GM06990 (cell line): Measurements from ENCODE around the gene OTOS.

ENCODE experiments used
- DNase-seq: peaks from one replicate; pipeline ENCODE4 v3.0.0-alpha.2; 2011; ENCODE audit not compliant: insufficient read length; ENCODE audit errors: extremely low read depth
- H3K27me3 ChIP-seq: replicated peaks from 2 replicates; pipeline ENCODE4 v1.6.0; 2011; ENCODE audit warnings: low read length; ENCODE audit not compliant: control insufficient read depth, insufficient read depth
- H3K36me3 ChIP-seq: 2 replicates; pipeline ENCODE4 v1.5.1; 2011; ENCODE audit warnings: low read length; ENCODE audit not compliant: control insufficient read depth, insufficient read depth
- H3K4me3 ChIP-seq: replicated peaks from 2 replicates; pipeline ENCODE4 v1.5.1; 2011; ENCODE audit warnings: low read depth, mild to moderate bottlenecking, control low read depth, low read length
- TF ChIP-seq, protein P1 (sequence below): IDR thresholded peaks from 2 replicates; pipeline ENCODE4 v1.5.1; 2011; ENCODE audit warnings: low read length, control low read depth, mild to moderate bottlenecking, inconsistent platforms; ENCODE audit not compliant: insufficient read depth, poor library complexity, severe bottlenecking

The OTOS gene

DNA sequence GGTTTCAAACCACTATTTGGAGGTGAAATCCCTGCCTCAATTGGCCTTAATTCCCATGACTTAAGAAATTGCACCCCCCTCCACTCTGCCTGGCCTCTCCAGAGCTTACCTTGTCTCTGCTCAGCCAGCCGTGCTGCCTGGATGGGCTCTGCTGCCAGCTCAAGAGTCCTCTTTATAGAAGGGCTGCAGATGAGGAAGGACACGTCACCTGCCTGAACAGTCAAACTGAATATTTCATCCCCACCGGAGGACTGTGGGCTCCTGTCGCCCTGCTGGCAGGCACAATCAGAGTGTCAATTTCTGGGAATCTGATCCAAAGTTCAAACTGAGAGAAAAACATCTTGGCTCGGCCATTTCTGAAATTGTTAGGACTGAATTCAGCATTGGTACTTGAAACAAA is at the start of gene OTOS:
OTOS (minus strand) TSS at position 148 of the 400 bp plus-strand sequence. CDS start 332 bp downstream, outside the sequence.
- H3K36me3 ChIP-seq, result no peaks in the 10 kb centered on the region
- H3K4me3 ChIP-seq, result no peak within 1 kb of the TSS
- DNase-seq, result no peak
- TF ChIP-seq, protein P1, sequence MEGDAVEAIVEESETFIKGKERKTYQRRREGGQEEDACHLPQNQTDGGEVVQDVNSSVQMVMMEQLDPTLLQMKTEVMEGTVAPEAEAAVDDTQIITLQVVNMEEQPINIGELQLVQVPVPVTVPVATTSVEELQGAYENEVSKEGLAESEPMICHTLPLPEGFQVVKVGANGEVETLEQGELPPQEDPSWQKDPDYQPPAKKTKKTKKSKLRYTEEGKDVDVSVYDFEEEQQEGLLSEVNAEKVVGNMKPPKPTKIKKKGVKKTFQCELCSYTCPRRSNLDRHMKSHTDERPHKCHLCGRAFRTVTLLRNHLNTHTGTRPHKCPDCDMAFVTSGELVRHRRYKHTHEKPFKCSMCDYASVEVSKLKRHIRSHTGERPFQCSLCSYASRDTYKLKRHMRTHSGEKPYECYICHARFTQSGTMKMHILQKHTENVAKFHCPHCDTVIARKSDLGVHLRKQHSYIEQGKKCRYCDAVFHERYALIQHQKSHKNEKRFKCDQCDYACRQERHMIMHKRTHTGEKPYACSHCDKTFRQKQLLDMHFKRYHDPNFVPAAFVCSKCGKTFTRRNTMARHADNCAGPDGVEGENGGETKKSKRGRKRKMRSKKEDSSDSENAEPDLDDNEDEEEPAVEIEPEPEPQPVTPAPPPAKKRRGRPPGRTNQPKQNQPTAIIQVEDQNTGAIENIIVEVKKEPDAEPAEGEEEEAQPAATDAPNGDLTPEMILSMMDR, result no peak
- H3K27me3 ChIP-seq, result no peaks in the 10 kb centered on the region; the same call in 1 of the 2 replicates

DNA sequence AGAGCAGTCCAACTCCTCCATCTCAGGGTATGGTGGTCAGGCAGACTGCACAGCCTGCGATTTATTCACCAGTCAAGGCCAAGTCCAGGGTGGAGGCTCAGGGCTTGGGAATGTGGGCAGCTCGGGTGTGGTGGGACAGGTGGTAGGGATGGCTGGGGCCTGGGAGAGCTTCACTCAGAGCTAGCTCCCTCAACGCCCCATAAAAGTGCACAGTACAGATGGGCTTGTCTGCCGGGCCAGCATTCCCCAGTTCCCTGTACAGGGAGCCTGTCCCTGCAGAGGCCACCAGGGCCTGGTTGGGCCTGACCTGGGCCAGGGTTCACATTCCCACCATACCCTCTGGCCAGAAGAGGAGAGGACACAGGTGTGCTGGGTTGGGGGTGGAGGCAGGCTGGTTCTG is 49.2 kb upstream of the OTOS start:
- no peak overlapping the region for H3K4me3 ChIP-seq
- TF ChIP-seq, protein P1, result no peak
- DNase-seq, result no peak
- H3K36me3 ChIP-seq, result no peaks in the 10 kb centered on the region
- H3K27me3 ChIP-seq, result no peaks in the 10 kb centered on the region

DNA sequence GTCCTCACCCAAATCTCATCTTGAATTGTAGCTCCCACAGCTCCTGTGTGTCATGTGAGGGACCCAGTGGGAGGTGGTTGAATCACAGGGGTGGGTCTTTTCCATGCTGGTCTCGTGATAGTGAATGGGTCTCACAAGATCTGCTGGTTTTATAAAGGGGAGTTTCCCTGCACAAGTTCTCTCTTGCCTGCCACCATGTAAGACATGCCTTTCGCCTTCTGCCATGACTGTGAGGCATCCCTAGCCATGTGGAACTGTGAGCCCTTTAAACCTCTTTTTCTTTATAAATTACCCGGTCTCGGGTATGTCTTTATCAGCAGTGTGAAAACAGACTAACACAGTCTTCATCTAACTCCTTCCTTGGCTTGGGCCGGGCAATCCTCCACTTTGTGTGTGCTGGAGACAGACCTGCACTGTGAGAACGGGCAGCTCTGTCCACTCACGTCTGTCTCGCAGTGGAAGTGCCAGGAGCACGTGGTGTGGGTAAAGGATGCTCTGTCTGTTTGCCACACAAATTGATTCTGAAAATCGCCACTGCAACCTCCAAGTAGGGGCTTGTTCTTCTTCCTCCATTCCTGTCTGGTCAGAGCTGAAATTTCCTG is 47.6 kb upstream of the OTOS start:
- H3K36me3 ChIP-seq, result no peaks in the 10 kb centered on the region
- H3K27me3 ChIP-seq, result no peaks in the 10 kb centered on the region
- H3K4me3 ChIP-seq, result no peak overlapping the region
- no peak for DNase-seq
- TF ChIP-seq, protein P1, result no peak

DNA sequence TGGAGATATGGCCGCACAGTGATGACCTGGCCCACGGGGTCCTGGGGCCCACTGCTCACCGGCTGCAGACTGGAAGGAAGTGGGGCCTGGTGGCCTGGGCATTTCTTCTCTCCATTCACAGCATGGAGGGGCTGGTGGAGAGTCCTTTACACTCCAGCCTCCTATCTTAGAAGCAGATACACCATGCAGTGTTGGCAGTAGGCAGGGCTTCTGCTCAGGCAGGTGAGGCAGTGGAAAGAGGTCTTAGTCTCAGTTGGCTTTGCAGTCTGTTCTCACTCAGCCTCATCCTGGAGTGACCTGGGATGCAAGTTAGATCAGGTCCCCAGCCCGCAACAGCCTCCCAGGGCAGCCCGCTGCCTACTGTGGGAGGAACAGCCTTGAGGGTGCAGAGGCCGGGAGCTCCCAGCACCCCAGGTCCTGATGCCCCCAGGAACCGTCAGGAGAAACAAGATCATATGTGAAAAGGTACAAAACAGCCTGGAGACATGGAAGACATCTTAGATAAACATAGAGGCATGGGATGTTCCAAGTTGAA is 45.8 kb upstream of the OTOS start:
- TF ChIP-seq, protein P1, result no peak
- DNase-seq, result no peak
- no peak overlapping the region for H3K4me3 ChIP-seq
- H3K27me3 ChIP-seq, result no peaks in the 10 kb centered on the region
- no peaks in the 10 kb centered on the region for H3K36me3 ChIP-seq

DNA sequence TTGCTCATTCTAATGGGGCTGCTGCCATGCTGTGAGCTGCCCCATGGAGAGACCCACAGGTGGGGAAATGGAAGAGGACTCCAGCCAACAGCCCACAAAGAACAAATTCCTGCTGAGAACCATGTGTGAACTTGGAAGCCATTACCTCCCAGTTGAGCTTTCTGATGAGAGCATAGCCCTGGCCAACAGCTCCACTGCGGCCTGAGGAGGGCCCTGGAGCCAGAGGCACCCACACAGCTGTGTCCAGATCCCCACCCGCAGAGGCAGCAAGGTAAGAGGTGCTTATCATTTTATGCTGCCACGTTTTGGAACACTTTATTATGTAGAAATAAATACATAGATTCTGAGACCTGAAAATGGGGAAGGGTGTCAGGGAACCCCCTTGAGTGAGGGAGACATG is 44.2 kb upstream of the OTOS start:
- Histone ChIP-seq H3K4me3 (no peak overlapping the region), H3K27me3 (no peaks in the 10 kb centered on the region), H3K36me3 (no peaks in the 10 kb centered on the region)
- TF ChIP-seq, protein P1, result no peak
- no peak for DNase-seq
